Measurements from ENCODE around the gene CACNG6.

Gene CACNG6

DNA sequence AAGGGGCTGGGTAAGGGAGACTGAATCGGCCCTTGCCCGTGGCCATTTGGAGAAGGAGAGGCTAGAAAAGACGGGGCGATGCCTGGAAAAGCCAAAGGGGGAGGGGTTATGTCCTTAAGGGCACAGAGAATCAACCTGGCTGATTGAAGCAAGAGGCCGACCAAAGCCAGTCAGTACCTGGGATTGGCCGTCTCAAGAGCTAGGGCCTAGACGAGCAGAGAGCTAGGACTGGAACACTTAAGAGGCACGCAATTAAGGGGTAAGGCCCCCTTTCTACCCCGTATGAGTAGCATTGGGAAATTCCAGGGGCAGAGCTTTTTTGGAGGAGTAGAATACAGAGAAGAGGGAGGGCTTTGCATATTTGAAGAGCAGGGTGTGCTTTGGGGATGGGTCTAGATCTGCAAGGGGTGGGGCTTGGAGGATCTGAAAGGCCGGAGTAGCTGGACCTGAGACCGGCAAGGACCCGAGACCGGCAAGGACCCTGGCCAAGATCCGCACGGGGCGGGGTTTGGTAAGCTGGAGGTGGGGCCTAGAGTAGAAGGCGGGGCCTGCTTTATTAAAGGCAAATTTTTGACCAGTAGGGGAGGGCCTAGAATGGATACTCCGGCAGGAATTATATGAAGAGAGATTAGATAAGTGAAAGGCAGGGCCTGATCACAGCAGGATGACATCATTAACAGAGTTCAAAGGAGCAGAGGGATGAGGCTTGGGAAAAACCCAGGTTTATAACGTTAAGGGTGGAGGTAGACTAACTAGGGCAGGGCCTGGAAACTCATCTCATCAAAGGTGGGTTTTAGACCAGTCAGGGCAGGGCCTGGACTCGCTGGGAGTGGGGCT is 10.7 kb upstream of the CACNG6 start:
- peaks cover 17% of the 10 kb centered on the region for H3K4me1 Mint-ChIP-seq (ENCODE audit: low read depth)
- H3K36me3 Mint-ChIP-seq (ENCODE audit: low read depth): peaks cover 5% of the 10 kb centered on the region
- peaks cover 13% of the 10 kb centered on the region for H3K9me3 Mint-ChIP-seq
- peaks cover 48% of the 10 kb centered on the region for H3K27me3 Mint-ChIP-seq (ENCODE audit: low read depth)
- H3K27ac Mint-ChIP-seq: no peak overlapping the region
- H3K4me3 Mint-ChIP-seq: peak overlapping the region; percentile 47
- DNase-seq (ENCODE audit: low spot score): no peak

DNA sequence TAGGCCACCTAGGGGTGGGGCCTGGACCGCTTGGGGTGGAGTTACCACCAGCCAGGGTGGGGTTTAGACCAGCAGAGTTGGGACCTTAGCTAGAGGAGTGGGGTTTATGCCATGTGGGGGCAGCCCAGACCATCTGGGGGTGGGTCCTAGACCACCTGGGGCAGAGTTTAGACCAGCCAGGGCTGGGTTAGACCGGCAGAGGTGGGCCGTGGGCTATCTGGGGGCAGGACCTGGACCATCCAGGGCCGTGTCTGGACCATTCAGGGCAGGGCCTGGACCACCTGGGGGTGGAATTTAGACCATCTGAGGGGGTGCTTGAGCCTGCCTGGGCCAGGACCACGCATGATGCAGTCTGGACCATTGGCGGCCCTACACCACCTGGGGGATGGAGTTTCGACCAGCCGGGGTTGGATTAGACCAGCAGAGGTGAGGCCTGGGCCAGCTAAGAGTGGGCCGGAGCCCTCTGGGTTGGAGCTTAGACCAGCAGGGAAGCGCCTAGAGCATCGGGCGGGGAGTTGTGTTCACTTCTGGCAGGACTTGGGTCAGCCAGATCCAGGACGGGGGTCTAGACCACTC is 10.0 kb upstream of the CACNG6 start:
- no peak for DNase-seq (ENCODE audit: low spot score)
- no peak overlapping the region for H3K27ac Mint-ChIP-seq
- no peak overlapping the region for H3K4me3 Mint-ChIP-seq
- H3K36me3 Mint-ChIP-seq (ENCODE audit: low read depth): peaks cover 5% of the 10 kb centered on the region
- H3K27me3 Mint-ChIP-seq (ENCODE audit: low read depth): peaks cover 48% of the 10 kb centered on the region
- H3K9me3 Mint-ChIP-seq: peaks cover 13% of the 10 kb centered on the region
- peaks cover 17% of the 10 kb centered on the region for H3K4me1 Mint-ChIP-seq (ENCODE audit: low read depth)

DNA sequence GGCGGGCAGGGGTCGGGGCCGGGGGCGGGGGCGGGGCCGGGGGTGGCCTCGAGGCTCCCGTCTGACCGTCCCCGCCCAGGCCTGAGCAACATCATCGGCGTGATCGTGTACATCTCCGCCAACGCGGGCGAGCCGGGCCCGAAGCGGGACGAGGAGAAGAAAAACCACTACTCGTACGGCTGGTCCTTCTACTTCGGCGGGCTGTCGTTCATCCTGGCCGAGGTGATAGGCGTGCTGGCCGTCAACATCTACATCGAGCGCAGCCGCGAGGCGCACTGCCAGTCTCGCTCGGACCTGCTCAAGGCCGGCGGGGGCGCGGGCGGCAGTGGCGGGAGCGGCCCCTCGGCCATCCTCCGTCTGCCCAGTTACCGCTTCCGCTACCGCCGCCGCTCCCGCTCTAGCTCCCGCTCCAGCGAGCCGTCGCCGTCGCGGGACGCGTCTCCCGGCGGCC is 9.4 kb upstream of the CACNG6 start:
- Mint-ChIP-seq H3K9me3 (peaks cover 13% of the 10 kb centered on the region), H3K4me1 (ENCODE audit: low read depth) (peaks cover 17% of the 10 kb centered on the region), H3K36me3 (ENCODE audit: low read depth) (peaks cover 5% of the 10 kb centered on the region), H3K27me3 (ENCODE audit: low read depth) (peaks cover 45% of the 10 kb centered on the region), H3K27ac (no peak overlapping the region), H3K4me3 (no peak overlapping the region)
- no peak for DNase-seq (ENCODE audit: low spot score)

DNA sequence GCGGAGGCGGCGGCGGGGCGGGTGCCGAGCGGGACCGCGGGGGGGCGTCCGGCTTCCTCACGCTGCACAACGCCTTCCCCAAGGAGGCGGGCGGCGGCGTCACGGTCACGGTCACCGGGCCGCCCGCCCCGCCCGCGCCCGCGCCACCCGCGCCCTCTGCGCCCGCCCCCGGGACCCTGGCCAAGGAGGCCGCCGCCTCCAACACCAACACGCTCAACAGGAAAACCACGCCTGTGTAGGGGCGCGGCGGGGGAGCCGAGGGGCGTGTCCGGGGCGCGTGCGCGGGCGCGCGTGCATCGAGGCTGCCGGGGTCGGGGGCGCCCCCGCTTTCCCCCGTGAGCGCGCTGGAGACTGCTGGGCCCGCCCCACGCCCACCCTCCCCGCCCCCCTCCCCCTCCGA is 8.8 kb upstream of the CACNG6 start:
- Mint-ChIP-seq H3K4me3 (no peak overlapping the region), H3K9me3 (peaks cover 11% of the 10 kb centered on the region), H3K27me3 (ENCODE audit: low read depth) (peaks cover 41% of the 10 kb centered on the region), H3K4me1 (ENCODE audit: low read depth) (peaks cover 15% of the 10 kb centered on the region), H3K36me3 (ENCODE audit: low read depth) (peaks cover 5% of the 10 kb centered on the region), H3K27ac (no peak overlapping the region)
- no peak for DNase-seq (ENCODE audit: low spot score)

DNA sequence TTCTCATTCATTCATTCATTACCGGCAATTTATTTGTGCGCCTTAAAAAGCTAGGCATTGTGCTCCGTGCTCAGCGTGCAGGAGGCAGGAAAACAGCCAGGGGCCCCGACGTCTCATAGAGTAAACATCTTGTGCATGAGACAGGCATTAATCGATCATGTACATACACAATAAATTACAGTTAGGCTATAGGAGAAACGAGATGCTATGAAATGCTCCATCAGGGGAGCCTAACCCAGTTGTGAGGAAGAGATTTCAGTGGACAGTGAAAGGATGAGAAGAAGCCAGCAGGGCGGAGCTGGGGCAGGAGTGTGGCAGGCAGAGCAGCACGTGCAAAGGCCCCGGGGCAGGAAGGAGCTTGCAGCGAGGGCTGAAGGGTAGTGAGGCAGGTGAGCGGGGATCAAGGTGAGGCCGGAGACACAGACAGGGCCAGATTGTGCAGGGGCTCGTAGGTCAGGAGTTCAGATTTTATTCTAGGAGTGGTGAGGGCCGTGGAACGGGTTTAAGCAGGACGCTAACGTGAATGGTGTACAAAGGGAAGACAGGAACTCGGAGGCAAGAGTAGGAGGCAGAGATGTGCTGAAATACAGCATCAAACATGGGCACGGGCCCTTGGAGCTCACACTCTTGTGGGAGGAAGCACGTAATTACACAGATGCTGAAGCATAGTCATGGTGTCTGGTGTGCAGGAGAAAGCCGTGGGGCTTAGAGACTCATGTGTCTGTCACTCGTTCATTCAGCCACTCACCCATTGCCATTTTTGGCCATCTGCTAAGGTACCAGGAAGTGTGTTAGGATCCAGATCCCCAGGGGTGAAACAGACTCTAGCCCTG is 7.8 kb upstream of the CACNG6 start:
- DNase-seq (ENCODE audit: low spot score): no peak
- Mint-ChIP-seq H3K4me3 (no peak overlapping the region), H3K4me1 (ENCODE audit: low read depth) (peaks cover 12% of the 10 kb centered on the region), H3K27ac (no peak overlapping the region), H3K36me3 (ENCODE audit: low read depth) (peaks cover 5% of the 10 kb centered on the region), H3K27me3 (ENCODE audit: low read depth) (peaks cover 31% of the 10 kb centered on the region), H3K9me3 (peaks cover 7% of the 10 kb centered on the region)

DNA sequence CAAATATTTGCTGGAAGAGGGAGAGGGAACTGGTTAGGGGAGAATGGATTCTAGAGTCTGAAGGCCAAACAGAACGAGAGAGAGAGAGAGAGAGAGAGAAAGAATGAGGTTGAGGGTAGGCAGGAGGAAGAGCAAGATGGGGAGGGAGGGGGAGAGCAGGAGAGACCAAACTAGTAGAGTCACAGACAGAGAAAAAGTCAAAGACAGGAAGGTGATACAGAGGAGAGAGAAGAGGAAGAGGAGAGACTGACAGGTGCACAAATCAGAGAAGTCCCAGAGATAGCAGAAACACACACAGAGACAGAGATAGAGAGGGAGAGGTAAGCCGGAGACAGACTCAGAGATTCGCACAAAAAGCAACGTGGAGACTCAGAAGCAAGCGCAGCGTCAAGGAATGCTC is 5.6 kb upstream of the CACNG6 start:
- Mint-ChIP-seq H3K27me3 (ENCODE audit: low read depth) (peaks cover 12% of the 10 kb centered on the region), H3K4me1 (ENCODE audit: low read depth) (no peaks in the 10 kb centered on the region), H3K9me3 (no peaks in the 10 kb centered on the region), H3K27ac (no peak overlapping the region), H3K4me3 (no peak overlapping the region), H3K36me3 (ENCODE audit: low read depth) (no peaks in the 10 kb centered on the region)
- no peak for DNase-seq (ENCODE audit: low spot score)

DNA sequence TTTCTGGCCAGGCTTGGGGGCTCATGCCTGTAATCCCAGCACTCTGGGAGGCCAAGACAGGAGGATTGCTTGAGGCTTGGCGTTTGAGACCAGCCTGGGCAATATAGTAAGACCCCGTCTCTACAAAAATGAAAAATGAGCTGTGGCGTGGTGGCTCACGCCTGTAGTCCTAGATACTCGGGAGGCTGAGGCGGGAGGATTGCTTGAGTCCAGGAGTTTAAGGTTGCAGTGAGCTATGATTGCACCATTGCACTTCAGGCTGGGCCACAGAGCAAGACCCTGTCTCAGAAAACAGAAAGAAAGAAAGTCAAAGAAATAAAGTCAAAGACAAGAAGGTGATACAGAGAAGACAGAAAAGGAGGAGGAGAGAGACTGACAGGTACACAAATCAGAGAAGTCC is 2.5 kb upstream of the CACNG6 start:
- Mint-ChIP-seq H3K27me3 (ENCODE audit: low read depth) (peaks cover 19% of the 10 kb centered on the region), H3K4me3 (no peak overlapping the region), H3K27ac (no peak overlapping the region), H3K36me3 (ENCODE audit: low read depth) (no peaks in the 10 kb centered on the region), H3K9me3 (no peaks in the 10 kb centered on the region), H3K4me1 (ENCODE audit: low read depth) (no peaks in the 10 kb centered on the region)
- no peak for DNase-seq (ENCODE audit: low spot score)

DNA sequence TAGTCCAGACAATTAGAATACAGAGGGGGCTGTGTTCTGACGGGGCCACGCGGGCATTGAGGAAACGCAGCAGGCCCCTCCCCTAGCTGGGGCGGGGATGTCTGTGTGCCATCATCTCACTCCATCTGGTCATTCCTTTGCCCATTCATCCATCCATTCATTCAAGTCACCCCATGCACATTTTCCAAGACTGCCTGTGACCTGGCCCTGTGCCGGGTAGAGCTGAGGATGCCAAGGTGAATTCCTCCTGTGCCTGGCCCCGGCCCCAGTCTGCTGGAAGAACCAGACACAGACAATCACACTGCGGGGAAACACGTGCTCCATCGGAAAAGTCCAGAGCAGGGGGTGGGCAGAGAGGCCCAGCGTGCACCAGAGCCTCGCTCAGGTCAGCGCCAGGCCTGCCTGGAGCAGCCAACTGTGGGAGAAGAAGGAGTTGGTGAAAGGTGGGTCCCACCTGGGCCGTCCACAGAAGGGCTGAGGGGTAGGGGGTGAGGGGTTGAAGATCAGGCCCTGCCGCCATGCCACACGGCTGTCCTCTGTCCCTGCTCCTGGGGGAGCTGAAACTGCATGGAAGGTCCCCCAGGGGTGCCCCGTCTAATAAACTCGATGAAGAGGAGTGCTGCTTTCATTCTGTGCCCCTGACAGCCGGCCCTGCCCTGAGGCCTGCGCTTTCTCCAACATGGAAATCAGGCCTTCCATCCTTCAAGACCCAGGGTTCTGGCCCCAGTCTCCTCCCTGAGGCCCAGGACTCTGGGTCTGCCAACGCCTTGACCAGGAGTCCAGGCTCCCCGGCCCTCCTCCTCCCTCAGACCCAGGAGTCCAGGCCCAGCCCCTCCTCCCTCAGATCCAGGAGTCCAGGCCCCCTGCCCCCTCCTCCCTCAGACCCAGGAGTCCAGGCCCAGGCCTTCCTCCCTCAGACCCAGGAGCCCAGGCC is 1.6 kb upstream of the CACNG6 start:
- no peak overlapping the region for H3K4me3 Mint-ChIP-seq
- DNase-seq (ENCODE audit: low spot score): no peak
- no peak overlapping the region for H3K27ac Mint-ChIP-seq
- H3K36me3 Mint-ChIP-seq (ENCODE audit: low read depth): no peaks in the 10 kb centered on the region
- no peaks in the 10 kb centered on the region for H3K9me3 Mint-ChIP-seq
- peaks cover 24% of the 10 kb centered on the region for H3K27me3 Mint-ChIP-seq (ENCODE audit: low read depth)
- no peaks in the 10 kb centered on the region for H3K4me1 Mint-ChIP-seq (ENCODE audit: low read depth)

DNA sequence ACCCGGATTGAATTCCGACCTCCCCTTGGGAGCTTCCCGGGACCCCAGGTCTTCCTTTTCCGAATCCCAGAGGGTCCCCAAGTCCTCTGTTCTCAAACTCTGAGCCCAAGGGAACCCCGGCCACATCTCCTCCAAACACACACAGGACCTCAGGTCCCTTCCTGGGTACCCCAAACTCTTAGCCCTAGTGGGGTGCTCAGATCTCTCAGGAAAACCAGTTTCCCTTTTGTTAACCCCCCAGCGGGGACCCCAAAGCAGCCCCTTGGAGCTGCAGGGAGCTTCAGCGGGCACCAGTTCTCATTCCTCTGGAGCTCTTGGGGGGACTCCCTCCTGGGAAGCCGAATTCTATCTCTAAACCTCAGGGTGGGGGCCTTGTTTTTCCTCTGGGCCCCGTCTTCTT is 774 bp downstream of the CACNG6 start:
- Mint-ChIP-seq H3K27ac (no peak overlapping the region), H3K9me3 (no peaks in the 10 kb centered on the region), H3K4me3 (no peak overlapping the region)

DNA sequence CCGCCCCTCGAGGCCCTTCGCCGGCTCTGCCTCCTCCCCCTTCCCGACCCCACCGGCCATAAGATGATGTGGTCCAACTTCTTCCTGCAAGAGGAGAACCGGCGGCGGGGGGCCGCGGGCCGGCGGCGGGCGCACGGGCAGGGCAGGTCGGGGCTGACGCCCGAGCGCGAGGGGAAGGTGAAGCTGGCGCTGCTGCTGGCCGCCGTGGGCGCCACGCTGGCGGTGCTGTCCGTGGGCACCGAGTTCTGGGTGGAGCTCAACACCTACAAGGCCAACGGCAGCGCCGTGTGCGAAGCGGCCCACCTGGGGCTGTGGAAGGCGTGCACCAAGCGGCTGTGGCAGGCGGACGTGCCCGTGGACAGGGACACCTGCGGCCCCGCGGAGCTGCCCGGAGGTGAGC is 1.4 kb downstream of the CACNG6 start:
- Mint-ChIP-seq H3K9me3 (no peaks in the 10 kb centered on the region), H3K27ac (no peak overlapping the region), H3K36me3 (ENCODE audit: low read depth) (no peaks in the 10 kb centered on the region), H3K4me1 (ENCODE audit: low read depth) (no peaks in the 10 kb centered on the region), H3K4me3 (no peak overlapping the region), H3K27me3 (ENCODE audit: low read depth) (peaks cover 24% of the 10 kb centered on the region)
- DNase-seq (ENCODE audit: low spot score): no peak

More for the DNA sequence above, 774 bp downstream of the CACNG6 start:
- Mint-ChIP-seq H3K36me3 (ENCODE audit: low read depth) (no peaks in the 10 kb centered on the region), H3K27me3 (ENCODE audit: low read depth) (peaks cover 24% of the 10 kb centered on the region), H3K4me1 (ENCODE audit: low read depth) (no peaks in the 10 kb centered on the region)
- DNase-seq (ENCODE audit: low spot score): no peak

DNA sequence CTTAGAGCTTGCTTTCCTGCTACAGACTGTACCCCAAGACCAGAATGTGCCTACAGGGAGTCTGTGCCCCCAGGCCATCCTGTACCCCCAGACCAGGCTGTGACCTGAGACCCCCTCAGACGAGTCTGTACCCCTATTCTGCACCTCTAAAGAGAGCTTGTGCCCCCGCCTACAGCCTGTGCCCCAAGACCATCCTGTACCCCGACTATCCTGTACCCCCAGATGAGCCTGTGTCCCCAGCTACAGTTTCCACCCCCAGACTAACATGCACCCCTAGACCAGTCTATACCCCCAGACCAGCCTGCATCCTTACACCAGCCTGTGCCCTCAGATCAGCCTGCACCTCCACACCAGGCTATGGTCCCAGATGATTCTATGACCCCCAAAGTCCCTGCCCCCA is 2.0 kb downstream of the CACNG6 start:
- peaks cover 24% of the 10 kb centered on the region for H3K27me3 Mint-ChIP-seq (ENCODE audit: low read depth)
- no peaks in the 10 kb centered on the region for H3K4me1 Mint-ChIP-seq (ENCODE audit: low read depth)
- no peak for DNase-seq (ENCODE audit: low spot score)
- no peak overlapping the region for H3K4me3 Mint-ChIP-seq
- H3K9me3 Mint-ChIP-seq: no peaks in the 10 kb centered on the region
- H3K27ac Mint-ChIP-seq: no peak overlapping the region
- no peaks in the 10 kb centered on the region for H3K36me3 Mint-ChIP-seq (ENCODE audit: low read depth)

DNA sequence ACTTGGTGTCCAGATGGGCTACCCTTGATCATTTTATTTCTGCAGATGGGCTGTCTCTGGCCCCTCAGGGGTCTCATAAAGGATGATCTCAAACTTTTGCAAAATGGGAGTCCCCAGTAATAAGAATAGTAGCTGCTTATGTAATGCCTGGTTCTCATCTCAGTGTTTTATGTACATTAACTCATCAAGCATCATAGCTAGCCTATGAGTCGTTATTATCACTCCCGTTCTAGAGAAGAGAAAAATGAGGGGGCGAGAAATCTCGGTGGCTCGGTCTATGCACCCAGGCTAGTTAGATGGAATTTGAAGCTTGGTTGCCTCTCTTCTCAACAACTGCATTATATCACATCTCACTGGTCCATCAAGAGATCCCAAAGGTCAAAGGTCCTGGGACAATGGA is 3.4 kb downstream of the CACNG6 start:
- no peaks in the 10 kb centered on the region for H3K9me3 Mint-ChIP-seq
- H3K4me3 Mint-ChIP-seq: no peak overlapping the region
- no peaks in the 10 kb centered on the region for H3K4me1 Mint-ChIP-seq (ENCODE audit: low read depth)
- H3K27ac Mint-ChIP-seq: no peak overlapping the region
- no peak for DNase-seq (ENCODE audit: low spot score)
- peaks cover 22% of the 10 kb centered on the region for H3K27me3 Mint-ChIP-seq (ENCODE audit: low read depth)
- H3K36me3 Mint-ChIP-seq (ENCODE audit: low read depth): no peaks in the 10 kb centered on the region

DNA sequence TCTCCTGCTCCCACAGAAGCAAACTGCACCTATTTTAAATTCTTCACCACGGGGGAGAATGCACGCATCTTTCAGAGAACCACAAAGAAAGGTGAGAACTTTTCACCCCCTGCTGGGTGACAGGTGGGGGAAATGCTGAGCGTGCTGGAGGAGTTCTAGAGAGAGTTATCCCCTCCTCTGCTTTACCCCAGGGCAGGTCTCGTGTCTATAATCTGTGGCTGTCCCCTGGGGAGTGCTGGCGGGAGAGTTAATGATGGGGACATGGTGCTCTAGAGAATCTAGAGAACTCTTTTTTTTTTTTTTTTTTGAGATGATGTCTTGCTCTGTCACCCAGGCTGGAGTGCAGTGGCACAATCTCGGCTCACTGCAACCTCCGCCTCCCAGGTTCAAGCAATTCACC is 6.8 kb downstream of the CACNG6 start:
- Mint-ChIP-seq H3K4me3 (no peak overlapping the region), H3K27me3 (ENCODE audit: low read depth) (peaks cover 16% of the 10 kb centered on the region), H3K36me3 (ENCODE audit: low read depth) (no peaks in the 10 kb centered on the region), H3K9me3 (no peaks in the 10 kb centered on the region), H3K4me1 (ENCODE audit: low read depth) (no peaks in the 10 kb centered on the region), H3K27ac (no peak overlapping the region)
- no peak for DNase-seq (ENCODE audit: low spot score)
